HFF-Myc (cell line): ENCODE results near the gene PNPLA7.

Experiments
- DNase-seq: peaks from one replicate; pipeline ENCODE4 v3.0.0-alpha.2; 2011; ENCODE audit warnings: low read depth; ENCODE audit errors: extremely low read depth
- H3K4me3 ChIP-seq: replicated peaks from 2 replicates; pipeline ENCODE4 v1.5.1; 2011; ENCODE audit warnings: low read depth, mild to moderate bottlenecking, control low read depth, low read length
- TF ChIP-seq, protein P1 (sequence below): IDR thresholded peaks from 2 replicates; pipeline ENCODE4 v1.5.1; 2012; ENCODE audit warnings: mild to moderate bottlenecking, low read depth, low read length, control low read depth; ENCODE audit errors: missing control alignments

Gene PNPLA7

DNA sequence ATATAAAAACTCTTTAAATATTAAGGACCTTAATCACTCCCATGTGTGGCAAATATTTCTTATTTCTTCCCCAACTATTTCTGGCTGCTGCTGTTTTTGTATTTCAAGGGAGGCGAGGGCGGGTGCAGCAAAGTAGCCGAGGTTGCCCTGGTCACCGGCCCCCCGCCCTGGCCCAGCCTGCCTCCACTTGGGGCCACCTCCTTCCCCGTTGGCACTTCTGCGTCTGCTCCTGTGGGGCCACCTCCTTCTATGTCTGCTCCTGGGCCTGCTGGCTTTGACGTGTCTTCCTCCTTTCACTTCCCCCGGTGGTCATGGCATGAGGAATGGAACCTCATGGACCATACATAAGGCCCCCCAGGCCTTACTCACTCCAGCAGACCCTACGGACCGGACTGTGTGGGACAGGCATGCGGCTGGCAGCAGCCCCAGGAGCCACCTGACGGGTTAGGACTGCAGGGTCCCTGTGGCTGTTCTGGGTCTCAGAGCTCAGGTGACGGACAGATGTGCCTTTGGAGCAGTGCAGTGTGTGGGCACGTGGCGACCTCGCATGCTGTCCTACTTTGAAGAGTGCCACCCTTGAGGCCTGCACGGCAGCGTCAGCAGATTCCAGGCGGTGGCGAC lies 103.2 kb downstream of the PNPLA7 start:
- no peak overlapping the region for H3K4me3 ChIP-seq
- no peak for DNase-seq
- TF ChIP-seq, protein P1, sequence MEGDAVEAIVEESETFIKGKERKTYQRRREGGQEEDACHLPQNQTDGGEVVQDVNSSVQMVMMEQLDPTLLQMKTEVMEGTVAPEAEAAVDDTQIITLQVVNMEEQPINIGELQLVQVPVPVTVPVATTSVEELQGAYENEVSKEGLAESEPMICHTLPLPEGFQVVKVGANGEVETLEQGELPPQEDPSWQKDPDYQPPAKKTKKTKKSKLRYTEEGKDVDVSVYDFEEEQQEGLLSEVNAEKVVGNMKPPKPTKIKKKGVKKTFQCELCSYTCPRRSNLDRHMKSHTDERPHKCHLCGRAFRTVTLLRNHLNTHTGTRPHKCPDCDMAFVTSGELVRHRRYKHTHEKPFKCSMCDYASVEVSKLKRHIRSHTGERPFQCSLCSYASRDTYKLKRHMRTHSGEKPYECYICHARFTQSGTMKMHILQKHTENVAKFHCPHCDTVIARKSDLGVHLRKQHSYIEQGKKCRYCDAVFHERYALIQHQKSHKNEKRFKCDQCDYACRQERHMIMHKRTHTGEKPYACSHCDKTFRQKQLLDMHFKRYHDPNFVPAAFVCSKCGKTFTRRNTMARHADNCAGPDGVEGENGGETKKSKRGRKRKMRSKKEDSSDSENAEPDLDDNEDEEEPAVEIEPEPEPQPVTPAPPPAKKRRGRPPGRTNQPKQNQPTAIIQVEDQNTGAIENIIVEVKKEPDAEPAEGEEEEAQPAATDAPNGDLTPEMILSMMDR, result no peak

DNA sequence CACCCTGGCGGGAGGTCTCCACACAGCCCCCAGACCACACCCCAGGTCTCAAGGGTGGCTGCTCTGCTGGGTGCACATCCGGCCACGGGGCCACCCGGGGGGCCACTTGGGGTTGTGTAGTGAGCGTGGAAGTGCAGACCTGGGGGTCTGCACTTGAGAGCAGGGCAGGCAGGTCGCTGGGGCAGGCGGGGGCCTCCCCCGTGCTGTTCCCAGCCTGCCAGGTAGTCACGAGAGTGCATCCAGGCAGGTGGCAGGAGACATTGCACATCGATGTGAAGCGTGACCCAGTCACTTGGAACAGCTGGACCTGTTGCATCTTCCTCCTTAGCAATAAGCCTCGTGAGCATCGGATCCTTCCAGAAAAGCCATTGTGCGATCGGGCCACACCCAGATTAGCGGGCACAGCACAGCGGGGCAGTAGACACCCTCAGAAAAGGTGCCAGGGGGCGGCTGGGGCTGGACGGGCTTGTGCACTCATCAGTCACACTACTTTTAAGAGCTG lies 104.2 kb downstream of the PNPLA7 start:
- H3K4me3 ChIP-seq, result no peak overlapping the region
- TF ChIP-seq, protein P1, result no peak
- no peak for DNase-seq

DNA sequence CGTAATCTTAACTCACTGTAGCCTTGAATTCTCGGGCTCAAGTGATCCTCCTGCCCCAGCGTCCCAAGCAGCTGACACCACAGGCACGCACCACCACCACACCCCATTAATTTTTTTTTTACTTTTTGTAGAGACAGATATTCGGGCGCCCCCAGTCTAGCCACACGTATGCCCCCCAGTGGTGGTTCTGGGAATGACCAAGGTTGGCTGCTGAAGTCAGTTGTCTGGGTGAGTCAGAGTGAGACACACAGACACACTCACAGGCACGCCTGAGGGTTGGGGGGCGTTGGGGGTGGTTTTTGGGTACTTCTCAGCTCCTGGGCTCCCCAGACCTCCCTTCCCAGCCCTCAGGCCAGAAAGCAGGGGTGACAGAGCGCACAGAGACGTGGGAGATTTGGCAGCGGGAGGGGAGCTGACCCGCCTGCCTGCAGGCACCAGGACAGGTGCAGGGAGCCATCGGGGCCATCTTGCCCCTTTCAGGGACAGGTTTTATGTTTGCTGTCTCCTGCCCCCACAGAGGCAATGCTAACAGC lies 104.9 kb downstream of the PNPLA7 start:
- peak; percentile 66 for DNase-seq
- H3K4me3 ChIP-seq, result no peak overlapping the region
- TF ChIP-seq, protein P1, result peak; percentile 86

DNA sequence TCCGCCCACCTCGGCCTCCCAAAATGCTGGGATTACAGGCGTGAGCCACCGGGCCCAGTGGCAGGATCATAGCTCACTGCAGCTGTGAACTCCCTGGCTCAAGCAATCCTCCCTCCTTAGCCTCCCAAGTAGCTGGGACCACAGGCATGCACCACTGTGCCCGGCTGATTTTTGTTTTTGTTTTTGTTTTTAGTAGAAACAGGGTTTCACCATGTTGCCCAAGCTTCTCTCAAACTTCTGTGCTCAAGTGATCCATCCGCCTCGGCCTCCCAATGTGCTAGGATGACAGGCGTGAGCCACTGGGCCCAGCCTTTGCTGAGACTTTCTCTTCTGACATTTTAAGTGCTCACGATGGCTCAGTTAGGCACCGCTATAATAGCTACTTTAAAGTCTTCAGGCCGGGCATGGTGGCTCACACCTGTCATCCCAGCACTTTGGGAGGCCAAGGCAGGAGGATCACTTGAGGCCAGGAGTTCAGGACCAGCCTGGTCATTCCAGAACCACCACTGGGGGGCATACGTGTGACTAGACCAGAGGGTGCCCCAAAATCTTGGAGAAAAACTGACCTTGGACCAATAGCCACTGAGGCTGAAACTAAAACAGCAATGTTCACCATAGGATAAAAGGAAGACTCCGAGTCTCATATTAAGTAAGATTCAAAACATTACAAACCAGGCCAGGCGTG lies 106.0 kb downstream of the PNPLA7 start:
- TF ChIP-seq, protein P1, result no peak
- no peak overlapping the region for H3K4me3 ChIP-seq
- DNase-seq, result no peak

DNA sequence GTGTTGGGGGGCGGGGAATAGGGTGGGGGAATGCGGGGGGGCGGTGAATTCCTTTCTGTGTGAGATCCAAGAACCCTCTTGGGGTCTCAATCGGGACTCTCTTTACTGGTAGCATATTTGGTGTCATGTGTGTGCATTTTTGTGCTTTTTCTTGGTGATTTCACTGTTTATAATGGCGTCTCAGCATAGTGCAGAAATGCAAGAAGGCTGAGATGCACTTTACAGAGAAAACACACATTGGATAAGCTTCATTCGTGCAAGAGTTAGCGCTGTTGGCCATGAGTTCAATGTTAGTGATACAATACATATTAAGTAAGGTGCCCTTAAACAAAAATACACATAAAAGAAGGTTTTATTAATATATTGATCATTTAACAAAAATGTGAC lies 108.3 kb downstream of the PNPLA7 start:
- TF ChIP-seq, protein P1, result no peak
- DNase-seq, result no peak
- no peak overlapping the region for H3K4me3 ChIP-seq

DNA sequence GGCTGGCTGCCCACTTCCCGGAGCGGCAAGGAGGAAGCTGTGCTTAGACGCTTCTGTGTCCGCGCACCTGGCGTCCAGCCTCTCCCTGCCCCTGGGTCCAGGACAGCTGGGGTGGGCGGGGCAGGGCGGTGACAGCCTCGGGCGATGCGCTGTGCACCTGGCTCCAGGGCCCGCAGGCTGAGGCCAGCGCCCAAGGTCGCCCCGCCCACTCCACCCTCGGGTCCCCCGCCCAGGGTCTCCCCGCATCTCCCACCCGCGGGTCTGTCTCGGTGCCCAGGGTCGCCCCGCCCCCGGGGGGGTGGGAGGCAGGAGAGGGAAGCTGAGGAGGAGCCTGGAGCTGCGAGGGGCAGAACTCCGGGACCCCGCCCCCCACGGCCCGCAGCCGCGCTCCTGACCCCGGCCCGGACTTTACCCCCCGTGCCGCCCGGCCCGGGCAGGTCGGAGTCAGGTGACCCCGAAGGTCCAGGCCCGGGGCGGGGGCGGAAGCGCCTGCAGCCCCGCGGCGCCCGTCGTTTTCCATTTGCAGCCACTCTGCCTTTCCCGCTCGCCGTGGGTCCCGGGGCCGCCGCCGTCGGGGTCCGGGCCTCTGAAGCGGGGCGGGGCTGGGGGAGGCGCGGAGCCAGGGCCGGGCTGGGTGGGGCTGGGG lies 108.8 kb downstream of the PNPLA7 start, which contains the start of gene ENTPD8:
ENTPD8 (minus strand) TSS at position 69 of the 646 bp plus-strand sequence. CDS start 3,072 bp downstream, outside the sequence.
- H3K4me3 ChIP-seq, result peak within 1 kb of the TSS; percentile 27
- TF ChIP-seq, protein P1, result no peak
- DNase-seq, result no peak
